H9 (cell line): ENCODE measurements around the gene CCDC177. TPM values are rescaled to one million over a fixed set of nuclear protein-coding genes. Genes with fewer than 3 reads are reported as not detected.

Source experiments
- DNase-seq: peaks from one replicate; pipeline ENCODE4 v3.0.0-alpha.2; 2017
- H2AFZ ChIP-seq: one replicate; pipeline ENCODE4 v1.6.1; 2013; ENCODE audit warnings: mild to moderate bottlenecking, low read length, control low read depth, moderate library complexity
- H2AK5ac ChIP-seq: 2 replicates; pipeline ENCODE4 v1.6.1; 2013; ENCODE audit warnings: low read length, control low read depth, mixed read lengths; ENCODE audit not compliant: insufficient read length
- H2BK120ac ChIP-seq: one replicate; pipeline ENCODE4 v1.6.1; 2013; ENCODE audit warnings: low read depth, mild to moderate bottlenecking, low read length, control low read depth, inconsistent platforms; ENCODE audit not compliant: poor library complexity, severe bottlenecking
- H2BK12ac ChIP-seq: 2 replicates; pipeline ENCODE4 v1.6.1; 2013; ENCODE audit warnings: low read length, control low read depth, mixed read lengths, low read depth; ENCODE audit not compliant: insufficient read length
- H2BK15ac ChIP-seq: 2 replicates; pipeline ENCODE4 v1.6.1; 2013; ENCODE audit warnings: low read depth, low read length, control low read depth
- H2BK20ac ChIP-seq: one replicate; pipeline ENCODE4 v1.6.1; 2013; ENCODE audit warnings: low read depth, mild to moderate bottlenecking, low read length, control low read depth, inconsistent platforms; ENCODE audit not compliant: poor library complexity, severe bottlenecking
- H2BK5ac ChIP-seq: 2 replicates; pipeline ENCODE4 v1.6.1; 2013; ENCODE audit warnings: low read length, control low read depth, mixed read lengths; ENCODE audit not compliant: insufficient read length
- H3K14ac ChIP-seq: 2 replicates; pipeline ENCODE4 v1.6.1; 2013; ENCODE audit warnings: low read length, control low read depth; ENCODE audit not compliant: insufficient read depth
- H3K18ac ChIP-seq: 2 replicates; pipeline ENCODE4 v1.6.1; 2013; ENCODE audit warnings: low read depth, mild to moderate bottlenecking, mixed read lengths, low read length, control low read depth; ENCODE audit not compliant: insufficient read length
- H3K23ac ChIP-seq: 2 replicates; pipeline ENCODE4 v1.6.1; 2013; ENCODE audit warnings: low read length, control low read depth, mixed read lengths, low read depth; ENCODE audit not compliant: insufficient read length
- H3K23me2 ChIP-seq: 2 replicates; pipeline ENCODE4 v1.6.1; 2013; ENCODE audit warnings: low read depth, mild to moderate bottlenecking, mixed read lengths, low read length, control low read depth; ENCODE audit not compliant: insufficient read length, poor library complexity, severe bottlenecking
- H3K27ac ChIP-seq: 2 replicates; pipeline ENCODE4 v1.5.1; 2013; ENCODE audit warnings: low read length, control low read depth, mixed read lengths, low read depth; ENCODE audit not compliant: insufficient read length
- H3K27me3 ChIP-seq: 2 replicates; pipeline ENCODE4 v1.6.1; 2013; ENCODE audit warnings: low read length, control low read depth, inconsistent platforms; ENCODE audit not compliant: insufficient read depth
- H3K4ac ChIP-seq: 2 replicates; pipeline ENCODE4 v1.6.1; 2013; ENCODE audit warnings: low read depth, mild to moderate bottlenecking, control low read depth, inconsistent platforms, low read length, moderate library complexity
- H3K4me1 ChIP-seq: 2 replicates; pipeline ENCODE4 v1.6.1; 2013; ENCODE audit warnings: low read length, control low read depth, inconsistent platforms; ENCODE audit not compliant: insufficient read depth
- H3K4me2 ChIP-seq: 2 replicates; pipeline ENCODE4 v1.6.1; 2013; ENCODE audit warnings: low read length, control low read depth, mixed read lengths; ENCODE audit not compliant: insufficient read length, insufficient read depth
- H3K56ac ChIP-seq: 2 replicates; pipeline ENCODE4 v1.6.1; 2013; ENCODE audit warnings: low read depth, mild to moderate bottlenecking, mixed read lengths, low read length, control low read depth; ENCODE audit not compliant: insufficient read length
- H3K79me1 ChIP-seq: 2 replicates; pipeline ENCODE4 v1.6.1; 2013; ENCODE audit warnings: low read depth, mild to moderate bottlenecking, moderate library complexity, low read length, control low read depth, inconsistent platforms; ENCODE audit not compliant: insufficient read depth, poor library complexity, severe bottlenecking
- H3K79me2 ChIP-seq: 2 replicates; pipeline ENCODE4 v1.6.1; 2013; ENCODE audit warnings: low read length, control low read depth, inconsistent platforms; ENCODE audit not compliant: insufficient read depth
- H3K9ac ChIP-seq: 2 replicates; pipeline ENCODE4 v1.6.1; 2013; ENCODE audit warnings: low read length, control low read depth, mixed read lengths; ENCODE audit not compliant: insufficient read length; ENCODE audit errors: extremely low read depth
- H3K9me3 ChIP-seq: one replicate; pipeline ENCODE4 v1.6.1; 2013; ENCODE audit warnings: low read depth, low read length, inconsistent platforms; ENCODE audit not compliant: control insufficient read depth
- H3T11ph ChIP-seq: one replicate; pipeline ENCODE4 v1.6.1; 2013; ENCODE audit warnings: mild to moderate bottlenecking, low read length, control low read depth, inconsistent platforms
- H4K20me1 ChIP-seq: one replicate; pipeline ENCODE4 v1.6.1; 2013; ENCODE audit not compliant: control insufficient read depth, insufficient read length, insufficient read depth
- H4K5ac ChIP-seq: 2 replicates; pipeline ENCODE4 v1.6.1; 2013; ENCODE audit warnings: low read depth, mild to moderate bottlenecking, mixed read lengths, low read length, control low read depth; ENCODE audit not compliant: insufficient read length
- H4K8ac ChIP-seq: replicated peaks from 2 replicates; pipeline ENCODE4 v1.6.1; 2013; ENCODE audit warnings: low read length, control low read depth, mixed read lengths, low read depth; ENCODE audit not compliant: insufficient read length
- H4K91ac ChIP-seq: 2 replicates; pipeline ENCODE4 v1.6.1; 2013; ENCODE audit warnings: low read depth, mild to moderate bottlenecking, moderate library complexity, mixed read lengths, low read length, control low read depth; ENCODE audit not compliant: insufficient read length
- H3K27ac Mint-ChIP-seq, 3 experiments: 2 replicates in 2 of 3; 3 replicates in 1 of 3; pipeline ENCODE4 v1.8.0; 2020 to 2021; ENCODE audit warnings: mixed read lengths in 3 of 3, mild to moderate bottlenecking in 1 of 3, moderate library complexity in 1 of 3
- H3K27me3 Mint-ChIP-seq: 2 replicates; pipeline ENCODE4 v1.8.0; 2021; ENCODE audit warnings: low read depth, mild to moderate bottlenecking, moderate library complexity, mixed read lengths
- H3K36me3 Mint-ChIP-seq, 3 experiments: 2 replicates in 2 of 3; 3 replicates in 1 of 3; pipeline ENCODE4 v1.8.0; 2020 to 2021; ENCODE audit warnings: low read depth in 3 of 3, mixed read lengths in 3 of 3; ENCODE audit not compliant: insufficient read depth in 1 of 3
- H3K4me1 Mint-ChIP-seq, 2 experiments: 2 replicates each; pipeline ENCODE4 v1.8.0; 2020; ENCODE audit warnings: mixed read lengths in 2 of 2
- H3K4me3 Mint-ChIP-seq, 2 experiments: 2 replicates in 1 of 2; 3 replicates in 1 of 2; pipeline ENCODE4 v1.8.0; 2020 to 2021; ENCODE audit warnings: mild to moderate bottlenecking in 2 of 2, mixed read lengths in 2 of 2, moderate library complexity in 1 of 2
- H3K9me3 Mint-ChIP-seq, 2 experiments: 2 replicates in 1 of 2; 3 replicates in 1 of 2; pipeline ENCODE4 v1.8.0; 2020; ENCODE audit warnings: mild to moderate bottlenecking in 2 of 2, mixed read lengths in 2 of 2, moderate library complexity in 1 of 2
- WGBS: extraction: QIAGEN DNeasy Blood & Tissue Kit; methylation state at CpG from one replicate; pipeline ENCODE4 v1.1.7; 2013; ENCODE audit warnings: missing lambda C conversion rate, low lambda C conversion rate, mixed read lengths; ENCODE audit not compliant: insufficient read length; ENCODE audit errors: extremely low coverage; 5-methylcytosine and 5-hydroxymethylcytosine counted together
- total RNA-seq: library from RNA; stranded (reverse); gene quantifications from 2 replicates; pipeline ENCODE4 v1.2.1, GENCODE V29; 2021
- TF ChIP-seq, protein P1 (sequence below): fragments of 200-600 bp; sonication (generic); conservative IDR thresholded peaks from 3 replicates; pipeline ENCODE4 v1.8.0; 2021; ENCODE audit warnings: antibody characterized with exemption, mild to moderate bottlenecking

CCDC177 gene
- total RNA-seq, 1 experiment from 2014 or later = 6.1 TPM

DNA sequence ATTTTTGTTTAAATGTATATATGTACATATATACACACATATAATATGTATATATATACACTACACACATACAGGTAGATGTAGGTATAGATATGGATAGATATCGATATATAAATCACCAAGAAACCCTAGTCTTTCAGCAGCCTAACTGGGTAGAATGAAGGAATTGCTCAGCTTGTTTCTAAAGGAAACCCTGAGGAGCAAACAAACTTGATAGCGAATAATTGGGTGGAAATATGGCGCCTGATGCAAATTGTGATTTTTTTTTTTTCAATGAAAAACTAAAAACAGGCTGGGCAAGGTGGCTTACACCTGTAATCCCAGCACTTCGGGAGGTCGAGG is 254 bp upstream of the CCDC177 start:
- Histone ChIP-seq H4K20me1 (no peaks in the 10 kb centered on the region), H3K56ac (no peak overlapping the region), H3K4me1 (no peaks in the 10 kb centered on the region), H4K5ac (no peak overlapping the region), H3K79me2 (no peaks in the 10 kb centered on the region), H3K9ac (no peak overlapping the region), H3K9me3 (no peaks in the 10 kb centered on the region), H3T11ph (no peak overlapping the region), H2BK5ac (no peak overlapping the region), H3K27ac (no peak overlapping the region), H3K4ac (no peak overlapping the region), H2BK120ac (no peak overlapping the region), H3K23me2 (peaks cover 3% of the 10 kb centered on the region), H3K79me1 (no peaks in the 10 kb centered on the region), H2BK15ac (no peak overlapping the region), H2BK12ac (no peak overlapping the region), H2AK5ac (no peak overlapping the region), H3K27me3 (peaks cover 12% of the 10 kb centered on the region; the same call in 1 of the 2 replicates), H4K8ac (no peak overlapping the region), H3K14ac (no peak overlapping the region), H2BK20ac (no peak overlapping the region), H4K91ac (no peak overlapping the region), H3K18ac (no peak overlapping the region), H3K23ac (no peak overlapping the region), H3K4me2 (peak overlapping the region; percentile 69), H2AFZ (no peak overlapping the region)
- no CpG with 5 or more reads among the region's 5 CpGs for WGBS
- H3K27ac Mint-ChIP-seq = no peak overlapping the region; a peak in 1 of 7 replicates
- peaks cover 25% of the 10 kb centered on the region for H3K27me3 Mint-ChIP-seq
- H3K36me3 Mint-ChIP-seq = peaks cover 10 to 24% (median 16%) of the 10 kb centered on the region in 3 experiments
- H3K4me1 Mint-ChIP-seq = peaks cover 10 to 15% of the 10 kb centered on the region in 2 experiments
- H3K9me3 Mint-ChIP-seq = peaks cover 0 to 2% of the 10 kb centered on the region in 2 experiments; a peak in 1 of 5 replicates
- peak overlapping the region; percentile 78 to 89 for H3K4me3 Mint-ChIP-seq
- DNase-seq = no peak
- TF ChIP-seq, protein P1, sequence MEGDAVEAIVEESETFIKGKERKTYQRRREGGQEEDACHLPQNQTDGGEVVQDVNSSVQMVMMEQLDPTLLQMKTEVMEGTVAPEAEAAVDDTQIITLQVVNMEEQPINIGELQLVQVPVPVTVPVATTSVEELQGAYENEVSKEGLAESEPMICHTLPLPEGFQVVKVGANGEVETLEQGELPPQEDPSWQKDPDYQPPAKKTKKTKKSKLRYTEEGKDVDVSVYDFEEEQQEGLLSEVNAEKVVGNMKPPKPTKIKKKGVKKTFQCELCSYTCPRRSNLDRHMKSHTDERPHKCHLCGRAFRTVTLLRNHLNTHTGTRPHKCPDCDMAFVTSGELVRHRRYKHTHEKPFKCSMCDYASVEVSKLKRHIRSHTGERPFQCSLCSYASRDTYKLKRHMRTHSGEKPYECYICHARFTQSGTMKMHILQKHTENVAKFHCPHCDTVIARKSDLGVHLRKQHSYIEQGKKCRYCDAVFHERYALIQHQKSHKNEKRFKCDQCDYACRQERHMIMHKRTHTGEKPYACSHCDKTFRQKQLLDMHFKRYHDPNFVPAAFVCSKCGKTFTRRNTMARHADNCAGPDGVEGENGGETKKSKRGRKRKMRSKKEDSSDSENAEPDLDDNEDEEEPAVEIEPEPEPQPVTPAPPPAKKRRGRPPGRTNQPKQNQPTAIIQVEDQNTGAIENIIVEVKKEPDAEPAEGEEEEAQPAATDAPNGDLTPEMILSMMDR = peak; percentile 44; the same call in 1 of the 3 replicates
